HEK293T (cell line): ENCODE data around the gene PIEZO1.

ENCODE experiments used
- CTCF ChIA-PET: fragments of 350-600 bp; formaldehyde crosslinking; extraction: SDS; loops from one replicate; lab custom pipeline; 2021; ENCODE audit warnings: antibody characterized with exemption, inconsistent platforms; lab: Yijun Ruan, JAX
- POLR2A ChIA-PET: fragments of 350-600 bp; formaldehyde crosslinking; extraction: SDS; loops from one replicate; lab custom pipeline; 2020; ENCODE audit warnings: antibody characterized with exemption, inconsistent platforms; lab: Yijun Ruan, JAX
- DNase-seq: peaks from one replicate; pipeline ENCODE4 v3.0.0; 2012; ENCODE audit warnings: mixed read lengths; ENCODE audit errors: extremely low spot score
- ARNT ChIP-seq: fragments of 450-650 bp; IDR thresholded peaks from 2 replicates; pipeline ENCODE4 v1.6.1; 2017; ENCODE audit warnings: mild to moderate bottlenecking
- BHLHE40 ChIP-seq: fragments of 450-650 bp; IDR thresholded peaks from 2 replicates; pipeline ENCODE4 v1.6.1; 2016; ENCODE audit warnings: mild to moderate bottlenecking, moderate library complexity, borderline replicate concordance
- CTBP1 ChIP-seq: fragments of 450-650 bp; IDR thresholded peaks from 2 replicates; pipeline ENCODE4 v1.6.1; 2016; ENCODE audit warnings: borderline replicate concordance
- ELF4 ChIP-seq: fragments of 450-650 bp; IDR thresholded peaks from 2 replicates; pipeline ENCODE4 v1.6.1; 2017; ENCODE audit warnings: antibody characterized with exemption
- FOXA1 ChIP-seq: fragments of 450-650 bp; IDR thresholded peaks from 2 replicates; pipeline ENCODE4 v1.6.1; 2016; ENCODE audit warnings: mild to moderate bottlenecking
- FOXK2 ChIP-seq: fragments of 450-650 bp; IDR thresholded peaks from 2 replicates; pipeline ENCODE4 v1.6.1; 2016; ENCODE audit warnings: mild to moderate bottlenecking
- FOXM1 ChIP-seq: fragments of 450-650 bp; IDR thresholded peaks from 2 replicates; pipeline ENCODE4 v1.6.1; 2017; ENCODE audit warnings: mild to moderate bottlenecking, borderline replicate concordance
- HDGF ChIP-seq: fragments of 450-650 bp; IDR thresholded peaks from 2 replicates; pipeline ENCODE4 v1.6.1; 2017; ENCODE audit warnings: antibody characterized with exemption, borderline replicate concordance
- L3MBTL2 ChIP-seq: fragments of 450-650 bp; conservative IDR thresholded peaks from 2 replicates; pipeline ENCODE4 v1.6.1; 2016; ENCODE audit warnings: mild to moderate bottlenecking
- LEF1 ChIP-seq: fragments of 450-650 bp; IDR thresholded peaks from 2 replicates; pipeline ENCODE4 v1.6.1; 2017; ENCODE audit warnings: mild to moderate bottlenecking, borderline replicate concordance
- NFRKB ChIP-seq: fragments of 450-650 bp; IDR thresholded peaks from 2 replicates; pipeline ENCODE4 v1.6.1; 2016; ENCODE audit warnings: mild to moderate bottlenecking, moderate library complexity
- PKNOX1 ChIP-seq: fragments of 450-650 bp; IDR thresholded peaks from 2 replicates; pipeline ENCODE4 v1.6.1; 2016
- SP1 ChIP-seq: fragments of 450-650 bp; IDR thresholded peaks from 2 replicates; pipeline ENCODE4 v1.6.1; 2017
- SUZ12 ChIP-seq: fragments of 450-650 bp; IDR thresholded peaks from 2 replicates; pipeline ENCODE4 v1.6.1; 2016; ENCODE audit warnings: mild to moderate bottlenecking
- TARDBP ChIP-seq: fragments of 450-650 bp; IDR thresholded peaks from 2 replicates; pipeline ENCODE4 v1.6.1; 2016
- ZNF384 ChIP-seq: fragments of 450-650 bp; IDR thresholded peaks from 2 replicates; pipeline ENCODE4 v1.6.1; 2016

Gene PIEZO1

GRCh38 chr16:88762258-88762870 lies 22.7 kb downstream of the PIEZO1 start:
- TF ChIP-seq TARDBP (no peak), HDGF (no peak), ARNT (no peak), ZNF384 (no peak), FOXM1 (no peak), L3MBTL2 (no peak), FOXK2 (no peak), SP1 (no peak), NFRKB (no peak), FOXA1 (no peak), ELF4 (no peak), LEF1 (no peak), CTBP1 (no peak), SUZ12 (no peak), BHLHE40 (no peak), PKNOX1 (no peak)
- ChIA-PET POLR2A (interaction anchor here (1.1 to 1.4 kb wide), 2 partner anchors 9 to 18 kb away, joined by 3 to 4 read pairs; no protein-coding TSS in a partner anchor), CTCF (interaction anchor here (1.0 kb wide), 1 partner anchor 25 kb away, joined by 3 read pairs; no protein-coding TSS in a partner anchor)
- DNase-seq = no peak

GRCh38 chr16:88761830-88762229 lies 23.2 kb downstream of the PIEZO1 start:
- POLR2A ChIA-PET = interaction anchor here (1.1 to 1.4 kb wide), 2 partner anchors 9 to 18 kb away, joined by 3 to 4 read pairs; no protein-coding TSS in a partner anchor
- CTCF ChIA-PET = interaction anchor here (1.0 kb wide), 1 partner anchor 24 kb away, joined by 3 read pairs; no protein-coding TSS in a partner anchor
- TF ChIP-seq TARDBP = no peak
- no peak for DNase-seq

DNA sequence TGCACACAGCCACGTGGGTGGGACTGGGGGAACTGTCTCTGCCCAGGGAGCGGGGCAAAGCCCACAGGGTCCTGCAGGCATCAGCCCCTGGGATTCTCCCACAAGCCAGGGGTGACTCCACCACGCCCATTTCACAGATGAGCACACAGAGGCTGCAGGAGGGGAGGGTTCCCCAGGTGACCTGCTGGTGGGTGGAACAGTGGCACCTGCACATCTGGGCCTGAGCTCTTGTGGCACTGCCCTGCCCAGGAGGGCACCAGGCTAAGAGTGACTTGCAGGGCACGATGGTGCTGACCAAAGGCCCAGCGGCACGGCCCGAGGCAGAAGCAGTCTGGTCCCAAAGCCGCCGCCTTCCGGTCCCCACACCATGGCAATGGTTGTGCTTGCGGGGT lies 23.9 kb downstream of the PIEZO1 start:
- TF ChIP-seq FOXK2 (no peak), HDGF (no peak), L3MBTL2 (no peak), ELF4 (no peak), FOXA1 (no peak), FOXM1 (no peak), CTBP1 (no peak), PKNOX1 (no peak), TARDBP (no peak), LEF1 (no peak), SUZ12 (no peak), BHLHE40 (no peak), NFRKB (no peak), ZNF384 (no peak), ARNT (no peak)
- CTCF ChIA-PET = no interaction called here
- DNase-seq = no peak
- POLR2A ChIA-PET = interaction anchor here (1.4 kb wide), 1 partner anchor 19 kb away, joined by 4 read pairs; no protein-coding TSS in a partner anchor

GRCh38 chr16:88760424-88761142 lies 24.4 kb downstream of the PIEZO1 start:
- POLR2A ChIA-PET = interaction anchor here (2.1 kb wide), 1 partner anchor 40 kb away, joined by 9 read pairs; no protein-coding TSS in a partner anchor

DNA sequence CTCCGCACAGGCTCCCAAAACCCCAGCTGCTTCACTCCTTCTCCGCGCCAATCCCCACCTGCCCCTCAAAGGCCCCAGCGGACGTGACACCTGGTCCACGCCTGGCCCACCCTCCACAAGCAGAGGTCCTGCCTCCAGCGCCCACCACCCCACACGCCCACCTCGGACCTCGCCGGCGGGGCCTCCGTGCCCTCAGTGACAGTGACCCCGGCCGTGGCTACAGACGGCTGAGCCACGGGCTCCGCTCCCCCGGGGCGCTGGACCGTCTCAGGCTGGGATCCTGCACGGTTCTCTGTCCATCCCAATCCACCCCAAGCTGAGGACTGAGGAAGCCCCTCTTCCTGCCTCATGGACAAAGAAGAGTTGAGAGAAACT lies 25.1 kb downstream of the PIEZO1 start:
- CTCF ChIA-PET = interaction anchor here (2.2 kb wide), 1 partner anchor 23 kb away, joined by 8 read pairs; no protein-coding TSS in a partner anchor
- DNase-seq = no peak
- TF ChIP-seq ARNT = no peak
- no peak for TF ChIP-seq ZNF384
- no peak for TF ChIP-seq BHLHE40
- no peak for TF ChIP-seq L3MBTL2
- TF ChIP-seq TARDBP = no peak
- no peak for TF ChIP-seq SUZ12
- TF ChIP-seq ELF4 = no peak
- TF ChIP-seq FOXA1 = no peak
- TF ChIP-seq NFRKB = no peak
- TF ChIP-seq SP1 = no peak
- TF ChIP-seq CTBP1 = no peak
- TF ChIP-seq FOXK2 = no peak
- TF ChIP-seq LEF1 = no peak
- no peak for TF ChIP-seq PKNOX1
- POLR2A ChIA-PET = interaction anchor here (2.1 kb wide), 1 partner anchor 40 kb away, joined by 9 read pairs; no protein-coding TSS in a partner anchor

More at GRCh38 chr16:88760424-88761142, 24.4 kb downstream of the PIEZO1 start:
- DNase-seq = no peak
- CTCF ChIA-PET = interaction anchor here (2.2 kb wide), 1 partner anchor 23 kb away, joined by 8 read pairs; no protein-coding TSS in a partner anchor
- TF ChIP-seq ELF4 (no peak), ZNF384 (no peak), SUZ12 (no peak)
